Gastroesophageal sphincter (tissue), 3 donors: Measurements from ENCODE around the gene FAM234A.

Experiments used
- CTCF ChIP-seq, 4 experiments: fragments of 200-600 bp in 2 of 4; fragments of 450-650 bp in 2 of 4; sonication (generic) in 1 of 4; IDR thresholded peaks; one replicate each; pipeline ENCODE4 v1.5.1; 2017 to 2019; ENCODE audit warnings: antibody characterized with exemption in 4 of 4, mild to moderate bottlenecking in 2 of 4, moderate library complexity in 2 of 4
- EP300 ChIP-seq: sonication (generic); formaldehyde crosslinking; IDR thresholded peaks from one replicate; pipeline ENCODE4 v1.6.1; 2017; ENCODE audit warnings: antibody characterized with exemption, mild to moderate bottlenecking
- POLR2A ChIP-seq, 2 donors: fragments of 450-650 bp; IDR thresholded peaks; one replicate each; pipeline ENCODE4 v1.6.1; 2017; ENCODE audit warnings: antibody characterized with exemption in 2 of 2, mild to moderate bottlenecking in 2 of 2, moderate library complexity in 1 of 2
- POLR2AphosphoS5 ChIP-seq: sonication (generic); formaldehyde crosslinking; IDR thresholded peaks from one replicate; pipeline ENCODE4 v1.6.1; 2017; ENCODE audit warnings: antibody characterized with exemption

GRCh38 chr16:234468-235305 lies at the start of gene FAM234A:
- TF ChIP-seq CTCF (IDR thresholded peaks at IDR 0.05) = peak in 3 of 4 experiments; percentile 42 to 63 (median 56)
- TF ChIP-seq POLR2A (IDR thresholded peaks at IDR 0.05) = peak; percentile 96 to 97
- peak; percentile 61 for TF ChIP-seq POLR2AphosphoS5
- no peak for TF ChIP-seq EP300
